NCI-H2171 (cell line): Measurements from ENCODE around the gene IFNG-AS1.
A peak's percentile ranks its signal among the peaks of the same experiment; 100 is the strongest.

Source experiments
- DNase-seq: peaks from one replicate; lab custom pipeline; 2025; lab: John Stamatoyannopoulos, UW

The IFNG-AS1 gene

DNA sequence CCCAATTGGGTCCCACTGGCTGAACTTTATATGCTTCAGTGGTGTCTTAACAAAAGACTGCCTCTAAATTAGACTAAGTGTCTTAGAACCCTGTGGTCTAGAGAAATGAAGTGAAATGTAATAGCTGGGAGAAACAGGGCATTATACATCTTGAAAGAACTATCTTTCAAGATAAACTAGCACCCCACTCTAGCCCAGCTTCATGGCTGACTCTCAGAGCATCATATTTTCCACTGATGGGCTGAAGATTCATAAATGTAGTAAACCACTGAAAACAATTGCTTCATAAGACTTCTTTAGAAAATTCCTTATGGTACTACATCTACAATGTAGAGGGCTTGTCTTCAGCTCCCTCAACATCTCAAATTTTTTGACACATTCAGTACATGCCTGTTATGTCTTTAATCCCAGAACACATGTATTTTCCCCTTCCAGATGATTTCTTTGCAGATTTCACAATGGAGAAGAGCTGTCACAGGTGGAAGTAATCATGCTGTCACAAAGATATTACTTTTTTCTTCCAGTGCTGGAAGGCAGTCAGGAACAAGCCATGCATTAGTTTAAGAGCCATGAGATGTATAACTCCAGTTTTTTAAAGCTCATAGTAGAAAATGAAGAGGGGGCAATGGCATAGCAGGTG, 48.5 kb downstream of the IFNG-AS1 start:
- no peak for DNase-seq

DNA sequence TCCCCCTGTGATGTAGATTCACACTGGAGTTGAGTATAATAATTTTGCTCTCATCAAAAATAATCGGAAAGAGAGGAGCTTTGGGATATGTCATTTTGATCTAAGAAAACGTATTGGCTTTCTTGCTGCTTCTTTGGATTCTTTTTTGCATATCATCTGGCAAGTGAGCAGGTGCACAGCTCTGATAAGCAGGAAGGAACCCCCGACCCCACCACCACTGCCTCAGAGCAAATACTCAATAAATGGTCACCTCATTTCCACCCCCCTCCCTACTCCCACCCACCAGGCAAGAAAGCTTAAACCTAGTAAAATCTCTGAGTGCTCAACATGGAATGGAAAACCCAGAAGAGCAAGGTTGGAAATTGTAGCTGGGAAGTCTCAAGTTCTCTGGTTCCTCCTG, 49.4 kb downstream of the IFNG-AS1 start:
- no peak for DNase-seq

DNA sequence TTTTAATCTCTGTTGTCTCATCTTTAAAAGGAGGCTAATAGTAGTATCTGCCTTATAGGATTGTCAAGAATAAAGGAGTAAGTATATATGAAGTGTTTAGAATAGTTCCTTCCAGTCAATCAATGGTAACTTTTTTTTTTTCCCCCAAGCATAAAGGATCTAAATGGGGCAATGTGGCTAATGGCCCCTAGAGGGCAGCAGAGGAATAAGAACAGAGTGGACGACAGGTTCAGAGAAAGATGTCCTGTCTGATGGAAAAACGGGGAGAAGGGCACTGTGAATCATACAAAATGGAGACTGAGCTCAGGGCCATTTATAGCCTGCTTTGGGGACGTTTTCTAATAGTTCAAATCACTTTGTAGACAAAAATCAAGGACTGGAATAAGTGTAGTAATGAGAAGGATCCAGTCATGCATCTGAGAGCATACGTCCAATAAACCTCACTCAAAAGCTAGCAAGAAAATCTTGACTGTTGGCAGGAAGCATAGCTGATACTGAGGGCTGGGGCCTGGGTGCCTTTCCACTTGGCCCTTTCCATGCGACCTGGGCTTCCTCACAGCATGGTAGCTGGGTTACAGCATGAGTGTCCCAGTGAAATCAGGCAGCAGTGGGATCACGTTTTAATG, 51.3 kb downstream of the IFNG-AS1 start:
- DNase-seq = peak; percentile 70

DNA sequence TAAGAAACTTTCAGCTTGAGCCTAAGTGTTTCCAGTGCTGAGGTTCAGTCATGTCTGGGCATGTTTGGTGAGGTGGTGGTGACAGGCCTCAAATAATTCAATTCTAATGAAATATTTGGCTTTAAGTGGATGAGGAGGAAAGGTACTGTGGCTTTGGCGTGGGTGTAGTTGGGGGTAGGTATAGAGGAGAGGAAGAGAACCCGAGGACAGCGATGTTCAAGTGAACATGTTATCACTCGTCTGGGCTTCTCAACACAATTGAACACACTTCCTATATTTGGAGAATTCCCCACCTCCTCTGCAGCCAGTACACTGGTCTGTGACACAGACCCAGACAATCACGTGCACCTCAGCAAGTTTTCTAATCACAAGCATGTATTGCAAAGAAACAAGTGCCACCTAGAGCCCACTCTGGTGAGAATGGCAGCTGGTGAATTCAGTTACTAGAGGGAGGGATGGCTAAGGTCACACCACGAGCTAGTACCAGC, 53.0 kb downstream of the IFNG-AS1 start:
- DNase-seq = peak; percentile 50

DNA sequence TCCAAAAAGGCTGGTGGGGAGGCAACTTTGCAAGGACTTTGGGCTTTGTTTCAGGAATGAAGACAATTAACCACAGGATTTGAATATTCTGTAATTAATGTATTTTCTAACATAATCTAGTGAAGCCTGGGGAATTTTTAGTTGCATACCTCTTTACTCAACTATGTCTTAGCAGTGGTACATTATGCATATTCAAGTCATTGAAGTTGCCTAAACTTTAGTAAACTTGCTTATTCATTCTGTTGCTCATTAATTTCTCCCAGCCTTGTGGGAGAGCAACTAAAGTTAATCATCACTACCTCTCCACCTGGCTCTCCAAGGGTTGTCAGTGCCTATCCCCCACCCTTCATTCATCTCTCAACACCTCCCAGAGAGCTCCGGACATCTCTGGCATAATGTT, 54.2 kb downstream of the IFNG-AS1 start:
- no peak for DNase-seq

DNA sequence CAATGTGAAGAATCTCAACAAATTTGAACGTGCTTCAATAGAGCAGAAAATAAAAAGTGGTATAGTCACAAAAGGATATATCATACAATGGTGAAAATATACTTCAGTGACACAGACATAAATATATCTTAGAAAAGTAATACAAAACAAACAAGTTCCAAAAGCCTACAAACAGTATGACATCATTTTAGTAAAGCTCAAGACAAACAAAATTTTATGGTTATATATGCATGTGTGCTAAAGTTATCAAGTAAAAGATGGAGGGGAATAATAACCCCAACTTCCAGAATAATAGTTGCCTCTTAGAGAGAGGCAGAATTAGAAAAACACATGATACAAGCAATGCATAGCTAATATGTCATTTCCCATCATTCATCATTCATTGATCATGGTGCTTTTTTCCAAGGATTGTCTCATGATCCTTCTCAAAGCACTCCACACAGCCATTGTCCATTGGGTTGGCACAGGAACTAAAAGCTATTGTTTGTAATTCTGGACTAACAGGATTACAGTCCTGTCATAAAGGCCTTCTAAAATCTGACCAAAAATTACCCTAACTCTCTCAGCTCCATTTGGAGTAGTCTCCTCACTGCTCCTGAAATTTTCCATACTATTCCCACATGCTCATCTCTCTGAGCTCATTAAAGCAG, 59.5 kb downstream of the IFNG-AS1 start:
- no peak for DNase-seq

DNA sequence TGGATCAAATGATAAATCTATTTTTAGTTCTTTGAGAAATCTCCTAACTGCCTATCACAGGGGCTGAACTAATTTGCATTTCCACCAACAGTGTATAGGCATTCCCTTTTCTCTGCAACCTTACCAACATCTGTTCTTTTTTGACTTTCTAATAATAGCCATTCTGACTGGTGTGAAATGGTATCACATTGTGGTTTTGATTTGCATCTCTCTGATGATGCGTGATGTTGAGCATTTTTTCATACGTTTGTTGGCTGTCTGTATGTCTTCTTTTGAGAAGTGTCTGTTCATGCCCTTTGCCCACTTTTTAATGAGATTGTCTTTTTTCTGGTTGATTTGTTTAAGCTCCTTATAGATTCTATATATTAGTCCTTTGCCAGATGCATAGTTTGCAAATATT, 67.1 kb downstream of the IFNG-AS1 start:
- no peak for DNase-seq

DNA sequence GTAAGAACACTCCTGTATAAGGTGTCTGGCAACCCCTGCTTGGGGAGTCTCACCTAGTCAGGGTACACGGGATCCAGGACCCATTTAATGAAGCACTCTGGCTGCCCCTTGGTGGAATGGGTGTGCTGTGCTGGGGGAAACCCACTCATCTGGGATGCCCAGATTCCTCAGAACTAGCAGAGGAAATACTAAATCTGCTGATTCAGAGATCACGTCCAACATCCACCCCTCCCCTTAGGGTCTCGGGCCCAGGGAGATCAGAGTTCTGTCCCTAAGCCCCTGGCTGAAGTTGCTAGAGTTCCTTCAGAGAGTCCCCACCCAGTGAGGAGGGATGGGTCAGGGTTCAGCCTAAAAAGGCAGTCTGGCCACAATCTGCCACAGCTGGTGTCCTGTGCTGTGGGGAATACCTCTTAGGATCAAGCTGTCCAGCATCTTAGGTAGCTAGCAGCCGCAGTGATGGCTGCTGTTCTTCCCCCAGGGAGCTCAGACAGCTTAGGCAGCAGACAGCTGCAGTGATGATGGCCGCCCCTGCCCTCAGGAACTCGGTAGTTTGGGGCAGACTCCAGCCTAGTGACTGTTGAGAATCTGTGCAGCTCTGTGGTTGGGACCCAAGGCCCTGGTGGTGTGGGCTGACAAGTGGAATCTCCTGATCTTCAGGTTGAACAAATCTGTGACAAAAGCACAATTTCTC, 74.8 kb downstream of the IFNG-AS1 start:
- no peak for DNase-seq

DNA sequence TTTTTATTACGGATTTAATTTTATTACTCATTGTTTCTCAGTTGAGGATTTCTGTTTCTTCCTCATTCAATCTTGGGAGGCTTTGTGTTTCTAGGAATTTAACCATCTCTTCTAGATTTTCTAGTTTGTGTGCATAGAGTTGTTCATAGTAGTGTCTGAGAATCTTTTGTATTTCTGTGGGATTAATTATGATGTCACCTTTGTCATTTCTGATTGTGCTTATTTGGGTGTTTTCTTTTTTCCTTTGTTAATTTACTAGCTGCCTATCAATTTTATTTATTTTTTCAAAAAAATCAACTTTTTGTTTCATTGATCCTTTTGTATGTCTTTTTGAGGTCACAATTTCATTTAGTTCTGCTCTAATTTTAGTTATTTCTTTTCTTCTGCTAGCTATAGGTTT, 75.9 kb downstream of the IFNG-AS1 start:
- DNase-seq = no peak

DNA sequence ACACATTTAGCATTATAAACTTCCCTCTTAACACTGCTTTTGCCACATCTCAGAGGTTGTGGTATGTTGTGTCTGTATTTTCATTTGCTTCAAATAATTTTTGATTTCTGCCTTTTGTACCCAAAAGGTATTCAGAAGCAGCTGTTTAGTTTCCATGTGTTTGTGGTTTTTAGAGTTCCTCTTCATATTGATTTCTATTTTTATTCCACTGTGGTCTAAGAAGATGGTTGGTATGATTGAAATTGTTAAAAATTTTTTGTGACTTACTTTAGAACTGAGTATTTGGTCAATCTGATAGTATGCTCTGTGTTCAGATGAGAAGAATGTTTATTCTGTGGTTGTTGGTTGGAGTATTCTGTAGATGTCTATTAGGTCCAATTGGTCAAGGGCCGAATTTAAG, 76.4 kb downstream of the IFNG-AS1 start:
- no peak for DNase-seq

DNA sequence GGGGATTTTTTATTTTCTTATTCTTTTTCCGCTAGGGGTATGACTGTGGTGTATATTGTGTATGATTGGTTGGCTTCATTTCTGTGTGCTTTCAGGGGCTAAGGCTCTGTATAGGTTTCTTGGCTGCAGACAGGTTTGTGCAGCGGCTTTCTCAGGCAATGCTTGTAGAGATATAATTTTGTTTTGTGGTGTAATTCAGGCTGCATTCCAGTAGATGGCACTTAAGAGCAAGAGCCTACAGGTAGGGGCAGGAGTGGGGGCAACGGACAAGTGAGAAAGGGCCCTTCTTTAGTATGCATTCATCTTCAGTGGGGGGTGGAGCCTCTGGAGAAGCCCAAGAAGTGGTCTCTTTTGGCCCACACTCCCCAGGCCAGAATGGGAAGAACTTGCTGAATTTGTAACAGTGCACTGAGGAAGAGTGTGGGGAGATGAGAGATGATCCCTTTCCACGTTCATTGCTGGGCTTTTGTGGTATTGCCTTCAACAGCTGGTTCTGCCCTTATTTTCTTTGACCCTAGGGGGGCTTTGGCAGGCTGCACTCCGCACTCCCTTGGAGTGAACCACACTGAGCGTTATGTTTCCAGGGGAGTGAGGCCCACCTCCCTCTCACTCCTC, 78.6 kb downstream of the IFNG-AS1 start:
- no peak for DNase-seq

DNA sequence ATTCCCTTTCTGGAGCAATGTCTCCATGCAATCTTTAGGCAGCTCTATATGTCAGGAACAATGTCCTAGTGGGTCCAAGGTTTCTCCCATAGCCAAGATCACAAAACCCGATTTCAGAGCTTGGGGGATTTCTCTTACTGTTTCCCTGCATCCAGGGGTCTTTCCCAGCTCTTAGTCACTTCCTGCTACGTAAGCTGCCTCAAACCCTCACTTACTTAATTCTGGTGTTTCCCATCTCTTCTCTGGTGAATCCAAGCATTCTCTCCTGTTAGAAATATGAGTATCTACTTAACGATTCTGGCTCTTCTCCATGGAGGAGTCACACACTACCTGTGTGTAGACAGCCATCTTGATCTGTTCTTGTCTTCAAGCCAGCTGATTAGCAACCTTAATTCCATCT, 80.0 kb downstream of the IFNG-AS1 start:
- no peak for DNase-seq
